ENCODE results near the gene HPDL.
A peak's percentile ranks its signal among the peaks of the same experiment; 100 is the strongest.

HPDL gene

GRCh38 chr1:45322486-45323040, 4.1 kb upstream of the HPDL start:
- DNase-seq (ENCODE audit: low spot score) = no peak

GRCh38 chr1:45325851-45326506, 716 bp upstream of the HPDL start:
- no peak for DNase-seq (ENCODE audit: low spot score)

DNA sequence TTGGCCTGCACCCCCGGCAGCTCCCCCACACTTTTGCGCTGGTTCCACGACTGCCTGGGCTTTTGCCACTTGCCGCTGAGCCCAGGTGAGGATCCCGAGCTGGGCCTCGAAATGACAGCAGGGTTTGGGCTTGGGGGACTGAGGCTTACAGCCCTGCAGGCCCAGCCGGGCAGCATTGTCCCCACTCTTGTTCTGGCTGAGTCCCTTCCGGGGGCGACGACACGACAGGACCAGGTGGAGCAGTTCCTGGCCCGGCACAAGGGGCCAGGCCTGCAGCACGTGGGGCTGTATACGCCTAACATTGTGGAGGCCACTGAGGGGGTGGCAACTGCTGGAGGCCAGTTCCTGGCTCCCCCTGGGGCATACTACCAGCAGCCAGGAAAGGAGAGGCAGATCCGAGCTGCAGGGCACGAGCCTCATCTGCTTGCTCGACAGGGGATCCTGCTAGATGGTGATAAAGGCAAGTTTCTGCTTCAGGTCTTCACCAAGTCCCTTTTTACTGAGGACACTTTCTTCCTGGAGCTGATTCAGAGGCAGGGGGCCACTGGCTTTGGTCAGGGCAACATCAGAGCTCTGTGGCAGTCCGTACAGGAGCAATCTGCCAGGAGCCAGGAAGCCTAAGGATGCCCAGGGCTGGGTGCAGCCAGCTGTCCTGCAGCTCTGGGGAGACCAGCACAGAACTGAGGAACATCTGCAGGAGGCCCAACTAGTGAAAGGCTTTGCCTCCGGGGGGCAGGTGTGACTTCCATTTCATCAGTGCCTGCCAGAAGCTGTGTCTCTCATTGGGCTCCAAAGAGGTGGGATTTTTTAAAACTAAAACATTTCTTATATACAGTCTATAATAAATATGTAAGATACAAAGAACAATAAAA, 1.2 kb downstream of the HPDL start:
- DNase-seq (ENCODE audit: low spot score) = no peak

- no peak for DNase-seq (ENCODE audit: low spot score)
Observed at GRCh38 chr1:45328680-45329079, 2.0 kb downstream of the HPDL start.

- DNase-seq (ENCODE audit: low spot score) = no peak
Observed at GRCh38 chr1:45329445-45329844, 2.8 kb downstream of the HPDL start.

DNA sequence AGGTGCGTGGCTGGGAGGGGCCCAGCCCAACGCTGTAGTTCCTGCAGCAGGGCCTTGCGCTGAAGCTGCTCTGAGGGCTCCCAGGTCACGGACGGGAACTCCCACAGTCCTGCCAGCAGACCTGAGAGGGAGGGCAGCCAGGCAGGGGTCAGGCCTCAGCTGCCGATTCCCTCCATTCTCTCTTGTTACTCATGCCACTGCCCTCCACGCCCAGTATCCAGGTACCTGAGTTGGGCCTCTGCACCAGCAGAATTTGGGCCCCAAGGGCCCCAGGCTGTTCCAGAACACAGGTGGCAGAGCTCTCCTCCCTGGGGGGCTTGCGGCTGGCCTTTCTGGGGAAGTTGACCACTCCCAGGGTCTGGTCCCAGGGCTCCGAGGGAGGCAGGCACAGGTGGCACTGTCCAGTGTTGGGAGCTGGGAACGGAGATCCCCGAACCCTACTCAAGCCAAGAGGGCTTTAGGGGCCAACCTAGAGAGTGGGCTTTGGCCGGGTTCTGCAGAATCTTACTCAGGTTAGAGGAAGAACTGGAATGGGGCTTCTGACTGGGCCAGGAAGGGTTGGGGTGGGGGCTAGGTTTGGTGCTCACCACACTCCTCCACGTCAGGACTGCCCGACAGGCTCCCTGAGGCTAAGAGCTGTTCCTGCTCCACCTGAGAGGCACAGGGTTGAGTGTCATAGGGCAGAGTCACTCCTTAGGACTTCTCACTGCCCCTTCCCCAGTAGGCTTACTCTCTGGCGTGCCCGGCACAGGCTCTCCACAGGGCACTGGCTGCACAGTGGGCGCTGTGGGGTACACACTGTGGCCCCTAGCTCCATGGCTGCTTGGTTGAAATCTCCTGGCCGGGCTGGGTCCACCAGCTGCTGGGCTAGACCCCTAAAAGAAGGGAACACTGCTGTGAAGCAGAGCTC, 5.0 kb downstream of the HPDL start:
- no peak for DNase-seq (ENCODE audit: low spot score)

GRCh38 chr1:45332346-45332720, 5.6 kb downstream of the HPDL start:
- no peak for DNase-seq (ENCODE audit: low spot score)

DNA sequence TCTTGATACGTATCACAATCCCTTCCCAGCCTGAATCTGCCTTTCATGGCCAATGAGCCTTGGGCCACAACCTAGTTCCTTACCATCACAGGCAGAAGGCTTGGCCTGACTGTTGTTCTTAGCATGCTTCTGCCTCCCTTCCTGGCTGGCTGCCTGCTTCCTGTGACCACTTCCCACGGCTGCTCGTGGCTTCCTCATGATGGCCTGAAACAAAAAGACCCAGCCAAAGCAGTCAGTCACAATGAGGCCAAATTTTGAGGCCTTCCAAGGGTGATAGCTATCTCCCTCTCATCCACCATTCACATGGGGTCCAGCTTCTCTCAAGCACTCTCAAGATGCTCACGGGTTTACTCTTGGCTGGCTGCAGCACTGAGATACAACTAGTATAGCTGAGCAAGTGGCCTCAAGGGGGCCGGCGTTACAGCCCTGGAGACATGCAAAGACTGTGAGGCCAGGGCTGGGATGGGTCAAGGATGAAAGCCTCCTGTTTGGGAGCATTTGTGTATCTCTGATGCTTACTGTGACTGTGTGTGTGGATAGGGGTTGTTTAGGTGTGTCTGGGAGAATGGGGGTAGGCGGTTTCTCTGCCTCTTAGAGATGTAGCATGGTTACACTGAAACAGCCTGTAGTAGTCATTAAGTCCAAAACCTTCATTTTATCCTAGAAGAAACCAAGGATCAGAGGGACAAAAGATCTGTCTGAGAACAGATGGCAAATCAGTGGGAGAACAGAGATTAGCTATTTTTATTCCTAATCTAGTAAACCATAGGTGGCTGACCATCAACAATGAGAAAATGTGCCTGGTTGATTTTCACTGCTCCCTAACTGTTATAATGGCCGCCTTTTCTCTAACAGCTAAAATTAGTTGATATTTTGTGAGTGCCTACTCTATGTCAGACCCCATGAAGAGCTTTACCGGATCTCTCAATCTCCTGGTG, 7.9 kb downstream of the HPDL start:
- DNase-seq (ENCODE audit: low spot score) = no peak

DNA sequence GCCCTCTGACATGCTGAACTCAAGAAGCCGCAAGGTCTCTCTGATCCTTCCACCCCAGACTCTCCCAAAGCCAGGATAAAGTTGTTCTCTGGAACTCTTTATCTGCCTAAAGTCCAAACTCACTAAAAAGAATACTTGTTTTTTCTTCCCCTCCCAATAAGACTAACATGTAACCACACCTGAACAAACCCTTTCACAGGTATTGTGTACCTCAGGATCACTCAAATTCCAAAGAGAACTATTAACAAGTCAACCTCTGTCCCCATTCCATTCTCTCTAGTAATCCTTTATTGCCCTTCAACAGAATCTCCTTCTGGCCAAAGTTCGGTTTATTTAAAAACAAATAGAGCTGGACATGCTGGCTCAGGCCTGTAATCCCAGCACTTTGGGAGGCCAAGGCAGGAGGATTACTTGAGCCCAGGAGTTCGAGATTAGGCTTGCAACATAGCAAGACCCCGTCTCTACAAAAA, 9.2 kb downstream of the HPDL start:
- no peak for DNase-seq (ENCODE audit: low spot score)

DNA sequence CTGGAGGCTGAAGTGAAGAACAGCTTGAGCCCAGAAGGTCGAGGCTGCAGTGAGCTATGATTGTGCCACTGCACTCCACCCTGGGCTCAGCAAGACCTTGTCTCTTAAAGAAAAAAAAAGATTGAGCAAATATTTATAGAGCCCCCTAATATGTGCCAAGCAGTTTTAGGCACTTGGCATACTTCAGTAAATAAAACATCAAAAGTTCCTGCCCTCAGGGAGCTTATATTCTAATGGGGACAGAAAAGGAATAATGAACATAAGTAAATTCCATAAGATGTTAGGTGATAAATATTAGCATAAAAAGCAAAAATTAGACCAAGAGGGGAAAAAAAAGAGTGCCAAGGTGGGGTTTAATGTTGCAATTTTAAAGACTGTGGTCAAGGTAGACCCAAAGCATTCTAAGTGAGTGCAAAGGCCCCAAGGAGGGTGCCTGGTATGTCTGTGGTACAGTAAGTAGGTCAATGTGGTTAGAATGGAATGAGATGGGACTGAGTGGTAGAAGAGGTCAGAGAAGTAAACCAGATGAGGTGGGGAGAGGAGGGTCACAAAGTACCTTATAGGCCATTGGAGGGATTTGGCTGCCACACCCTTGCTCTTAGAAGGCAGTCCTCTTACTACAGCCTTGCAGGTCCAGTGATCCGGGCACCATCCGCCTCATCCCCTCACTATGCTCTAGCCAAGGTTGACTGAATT, 11.1 kb downstream of the HPDL start:
- no peak for DNase-seq (ENCODE audit: low spot score)

DNA sequence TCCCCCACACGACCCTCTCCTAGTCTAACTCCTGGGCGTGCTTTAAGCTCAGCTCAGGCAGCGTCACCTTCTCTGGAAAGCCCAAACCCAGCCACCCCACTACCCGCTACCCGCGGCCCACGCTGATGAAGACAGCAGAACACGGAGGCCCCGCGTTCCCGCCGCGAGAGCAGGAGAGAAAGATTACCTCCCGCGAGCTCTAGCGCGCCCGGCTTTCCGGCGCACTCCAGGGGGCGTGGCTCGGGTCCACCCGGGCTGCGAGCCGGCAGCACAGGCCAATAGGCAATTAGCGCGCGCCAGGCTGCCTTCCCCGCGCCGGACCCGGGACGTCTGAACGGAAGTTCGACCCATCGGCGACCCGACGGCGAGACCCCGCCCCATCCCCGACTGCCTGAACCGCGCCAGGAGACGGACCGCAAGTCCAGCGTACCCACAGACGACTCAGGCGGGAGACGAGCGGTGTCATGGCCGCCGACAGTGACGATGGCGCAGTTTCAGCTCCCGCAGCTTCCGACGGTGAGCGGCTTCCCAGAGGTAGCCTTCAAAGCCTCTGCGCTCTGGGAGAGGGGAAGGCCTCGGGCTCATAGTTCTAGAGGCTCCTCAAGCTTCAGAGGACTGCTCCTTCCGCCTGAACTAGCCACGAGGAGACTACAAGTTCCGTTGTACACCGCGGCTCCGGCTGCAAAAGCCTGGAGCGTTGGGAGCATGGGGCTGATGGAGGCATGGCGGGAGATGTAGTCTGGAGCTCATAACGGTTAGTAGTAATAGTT, 13.3 kb downstream of the HPDL start, which contains the start of the genes MUTYH and TOE1:
Gene MUTYH (minus strand): TSS at position 652 of the 770 bp plus-strand sequence. CDS start 5,935 bp downstream, outside the sequence.
Gene TOE1 (plus strand): TSS at position 382 of the 770 bp plus-strand sequence. CDS start 83 bp downstream, at position 465.
- peak; percentile 71 for DNase-seq (ENCODE audit: low spot score)

GRCh38 chr1:45340816-45341466, 14.2 kb downstream of the HPDL start:
- peak; percentile 20 for DNase-seq (ENCODE audit: low spot score)

DNA sequence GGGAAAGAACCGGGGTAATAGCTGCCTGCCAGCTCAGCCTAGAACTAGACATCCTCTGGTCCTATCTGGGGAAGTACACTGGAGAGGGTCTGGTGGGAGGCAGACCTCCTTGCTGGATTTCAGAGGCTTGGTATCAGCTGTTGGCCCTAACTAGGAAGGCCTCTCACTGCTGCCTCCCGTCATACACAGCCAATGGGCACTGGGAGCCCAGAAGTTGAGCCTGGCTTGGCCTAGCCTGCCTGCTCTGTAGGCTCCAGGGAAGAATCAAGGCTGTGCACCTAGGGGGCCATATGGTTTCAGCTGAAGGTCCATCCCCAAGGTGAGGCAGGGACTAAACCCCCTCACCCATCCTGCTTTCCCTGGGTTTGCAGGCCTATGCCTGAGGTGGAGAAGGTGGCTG, 17.8 kb downstream of the HPDL start:
- DNase-seq (ENCODE audit: low spot score) = no peak

DNA sequence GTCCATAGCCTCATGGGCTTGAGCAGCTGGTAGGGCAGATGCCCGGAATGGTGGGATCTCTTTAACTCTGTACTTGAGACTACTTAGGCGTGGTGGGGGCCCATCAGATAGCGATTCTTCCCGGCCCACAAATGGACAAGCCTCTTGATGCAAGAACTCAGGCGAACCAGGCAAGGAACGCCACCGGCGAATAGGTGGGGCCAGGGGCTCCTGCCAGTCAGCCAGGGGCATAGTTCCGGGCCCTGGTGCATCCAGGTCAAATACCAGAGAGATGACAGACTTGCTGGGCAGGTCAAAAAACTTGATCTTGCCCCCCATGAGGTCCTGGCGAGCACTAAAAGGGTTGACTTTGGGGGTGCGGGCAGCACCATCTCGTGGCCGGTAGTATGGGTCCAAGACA, 18.3 kb downstream of the HPDL start:
- DNase-seq (ENCODE audit: low spot score) = no peak

DNA sequence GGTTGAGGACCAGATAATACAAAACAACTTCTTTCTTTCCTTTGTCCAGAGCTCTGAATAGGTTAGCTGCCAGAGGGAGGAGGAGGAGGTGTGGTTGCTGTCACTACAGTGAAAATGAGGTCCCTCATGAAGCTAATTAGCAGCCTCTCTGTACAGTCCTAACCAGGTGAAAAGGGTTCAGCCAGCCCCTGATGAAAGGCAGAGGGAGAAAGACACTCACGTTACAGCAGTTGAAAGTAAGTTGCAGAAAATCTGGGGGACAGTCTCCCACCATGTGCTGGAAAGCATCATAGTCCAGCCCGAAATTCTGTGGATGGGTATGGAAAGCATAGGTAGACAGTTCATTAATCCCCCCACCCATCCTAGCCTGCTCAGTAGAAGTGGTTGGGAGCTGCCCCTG, 19.8 kb downstream of the HPDL start:
- DNase-seq (ENCODE audit: low spot score) = no peak

DNA sequence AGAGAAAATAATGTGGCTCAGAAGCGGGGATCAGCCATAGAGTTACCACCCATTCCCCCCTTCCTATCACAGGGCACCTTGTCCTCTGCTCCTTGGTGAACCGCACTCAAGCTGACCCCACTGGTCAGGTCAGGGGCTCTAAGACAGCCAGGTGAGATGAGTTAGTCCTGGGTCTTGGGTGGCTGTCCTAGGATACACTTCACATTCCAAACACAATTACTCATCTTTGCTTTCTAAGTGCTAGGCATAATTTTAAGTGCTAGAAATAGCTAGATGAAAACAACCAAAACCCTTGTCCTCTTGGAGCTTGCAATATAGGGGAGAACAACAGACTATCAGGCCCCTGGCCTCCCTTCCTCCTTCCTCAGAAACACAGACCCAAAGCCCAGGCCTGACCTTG, 21.3 kb downstream of the HPDL start:
- no peak for DNase-seq (ENCODE audit: low spot score)

GRCh38 chr1:45348609-45348965, 21.9 kb downstream of the HPDL start:
- no peak for DNase-seq (ENCODE audit: low spot score)

- DNase-seq (ENCODE audit: low spot score) = no peak
Observed at GRCh38 chr1:45348966-45349677, 22.4 kb downstream of the HPDL start.
